Measurements from ENCODE around the gene GJD3.

Gene GJD3

GRCh38 chr17:40340327-40340726 lies 24.2 kb downstream of the GJD3 start:
- no peak for DNase-seq

- DNase-seq = no peak
Observed at GRCh38 chr17:40338941-40339649, 25.4 kb downstream of the GJD3 start.

GRCh38 chr17:40338058-40338457 lies 26.5 kb downstream of the GJD3 start:
- DNase-seq = no peak

- no peak for DNase-seq
Observed at GRCh38 chr17:40337351-40337750, 27.2 kb downstream of the GJD3 start.

GRCh38 chr17:40335620-40336019 lies 28.9 kb downstream of the GJD3 start:
- DNase-seq = no peak

- no peak for DNase-seq
Observed at GRCh38 chr17:40333781-40334448, 30.6 kb downstream of the GJD3 start.

GRCh38 chr17:40331743-40332641 lies 32.5 kb downstream of the GJD3 start:
- DNase-seq = peak; percentile 50 to 70

GRCh38 chr17:40330850-40331470 lies 33.6 kb downstream of the GJD3 start:
- DNase-seq = no peak

GRCh38 chr17:40329839-40330794 lies 34.4 kb downstream of the GJD3 start:
- DNase-seq = no peak

GRCh38 chr17:40328386-40328766 lies 36.2 kb downstream of the GJD3 start:
- DNase-seq = no peak

- no peak for DNase-seq
Observed at GRCh38 chr17:40327735-40328385, 36.7 kb downstream of the GJD3 start.

GRCh38 chr17:40327244-40327729 lies 37.2 kb downstream of the GJD3 start:
- DNase-seq = no peak

GRCh38 chr17:40326832-40327199 lies 37.7 kb downstream of the GJD3 start:
- DNase-seq = no peak

GRCh38 chr17:40326014-40326831 lies 38.3 kb downstream of the GJD3 start:
- DNase-seq = no peak

- no peak for DNase-seq
Observed at GRCh38 chr17:40325156-40326013, 39.2 kb downstream of the GJD3 start.

- DNase-seq = no peak
Observed at GRCh38 chr17:40323391-40324381, 40.9 kb downstream of the GJD3 start.

- DNase-seq = peak in 1 of 2 donors; percentile 60
Observed at GRCh38 chr17:40322358-40323315, 41.9 kb downstream of the GJD3 start.
